CD14-positive monocyte (primary cell): Measurements from ENCODE around the gene C6orf58. TPM values are rescaled to one million over a fixed set of nuclear protein-coding genes. Genes with fewer than 3 reads are reported as not detected.

Experiments
- DNase-seq, 3 donors: peaks; one replicate each; pipeline ENCODE4 v3.0.0-alpha.2; 2011 to 2022
- H2AFZ ChIP-seq: 2 replicates; pipeline ENCODE4 v1.6.0; 2012; ENCODE audit warnings: mild to moderate bottlenecking, low read depth, low read length, inconsistent platforms; ENCODE audit not compliant: insufficient read depth, poor library complexity, severe bottlenecking
- H3K27ac ChIP-seq, 2 donors: 1 replicate in 1 of 2; 2 replicates in 1 of 2; pipeline ENCODE4 v1.5.1; 2012 to 2013; ENCODE audit warnings: low read length in 2 of 2, control low read depth in 1 of 2, inconsistent platforms in 1 of 2, low read depth in 1 of 2, mild to moderate bottlenecking in 1 of 2
- H3K27me3 ChIP-seq, 2 donors: one replicate each; pipeline versions ENCODE4 v1.6.0 to v1.6.1; 2011 to 2013; ENCODE audit warnings: low read length in 2 of 2; ENCODE audit not compliant: control insufficient read depth in 2 of 2, insufficient read depth in 2 of 2
- H3K36me3 ChIP-seq, 2 donors: replicated peaks in 1 of 2; 1 replicate in 1 of 2; 2 replicates in 1 of 2; pipeline versions ENCODE4 v1.5.1 to v1.6.1; 2012 to 2013; ENCODE audit warnings: low read length in 2 of 2, control low read depth in 1 of 2, inconsistent platforms in 1 of 2, mild to moderate bottlenecking in 1 of 2; ENCODE audit not compliant: insufficient read depth in 2 of 2, control insufficient read depth in 1 of 2
- H3K4me1 ChIP-seq, 2 donors: 1 replicate in 1 of 2; 2 replicates in 1 of 2; pipeline versions ENCODE4 v1.5.1 to v1.6.1; 2012 to 2013; ENCODE audit warnings: low read length in 2 of 2, control low read depth in 1 of 2, inconsistent platforms in 1 of 2, mild to moderate bottlenecking in 1 of 2, moderate library complexity in 1 of 2; ENCODE audit not compliant: insufficient read depth in 2 of 2, control insufficient read depth in 1 of 2
- H3K4me2 ChIP-seq: replicated peaks from 2 replicates; pipeline ENCODE3; 2012; ENCODE audit warnings: low read length, moderate library complexity, mild to moderate bottlenecking; ENCODE audit not compliant: poor library complexity, severe bottlenecking; ENCODE audit errors: extremely low read depth
- H3K4me3 ChIP-seq, 3 experiments: fragments of 200-600 bp in 1 of 3; sonication (generic) in 1 of 3; replicated peaks in 1 of 3; 1 replicate in 2 of 3; 2 replicates in 1 of 3; pipeline ENCODE4 v1.5.1; 2011 to 2013; ENCODE audit warnings: low read length in 3 of 3, mild to moderate bottlenecking in 3 of 3, control low read depth in 2 of 3, low read depth in 2 of 3, inconsistent platforms in 1 of 3, moderate library complexity in 1 of 3
- H3K79me2 ChIP-seq: 2 replicates; pipeline ENCODE4 v1.6.0; 2012; ENCODE audit warnings: mild to moderate bottlenecking, control low read depth, inconsistent platforms, low read length, moderate library complexity; ENCODE audit not compliant: insufficient read depth
- H3K9ac ChIP-seq: 2 replicates; pipeline ENCODE4 v1.6.0; 2017; ENCODE audit warnings: low read length, mild to moderate bottlenecking; ENCODE audit not compliant: insufficient read depth, poor library complexity, severe bottlenecking
- H3K9me3 ChIP-seq, 2 donors: replicated peaks in 1 of 2; 1 replicate in 1 of 2; 2 replicates in 1 of 2; pipeline versions ENCODE4 v1.5.1 to v1.6.1; 2012 to 2013; ENCODE audit warnings: low read length in 2 of 2, control low read depth in 1 of 2; ENCODE audit not compliant: control insufficient read depth in 1 of 2, insufficient read depth in 1 of 2
- H4K20me1 ChIP-seq: 2 replicates; pipeline ENCODE4 v1.6.0; 2012; ENCODE audit warnings: mild to moderate bottlenecking, low read length, control low read depth, moderate library complexity; ENCODE audit not compliant: insufficient read depth
- H3K27ac Mint-ChIP-seq, 7 donors: one replicate each; pipeline ENCODE4 v1.8.0; 2020; ENCODE audit warnings: mild to moderate bottlenecking in 7 of 7, mixed read lengths in 7 of 7, moderate library complexity in 6 of 7, inconsistent platforms in 2 of 7
- H3K27me3 Mint-ChIP-seq, 3 donors: one replicate each; pipeline ENCODE4 v1.8.0; 2021 to 2022; ENCODE audit warnings: low read depth in 3 of 3, mild to moderate bottlenecking in 3 of 3, mixed read lengths in 3 of 3, moderate library complexity in 3 of 3, inconsistent platforms in 1 of 3
- H3K36me3 Mint-ChIP-seq, 2 donors: one replicate each; pipeline ENCODE4 v1.8.0; 2020; ENCODE audit warnings: mixed read lengths in 2 of 2, inconsistent platforms in 1 of 2, mild to moderate bottlenecking in 1 of 2
- H3K4me1 Mint-ChIP-seq: one replicate; pipeline ENCODE4 v1.8.0; 2020; ENCODE audit warnings: mild to moderate bottlenecking, mixed read lengths
- H3K4me3 Mint-ChIP-seq, 2 donors: one replicate each; pipeline ENCODE4 v1.8.0; 2020; ENCODE audit warnings: mild to moderate bottlenecking in 2 of 2, mixed read lengths in 2 of 2, moderate library complexity in 1 of 2
- H3K9me3 Mint-ChIP-seq, 7 donors: one replicate each; pipeline ENCODE4 v1.8.0; 2020 to 2022; ENCODE audit warnings: mixed read lengths in 7 of 7, mild to moderate bottlenecking in 6 of 7, moderate library complexity in 6 of 7, inconsistent platforms in 2 of 7
- WGBS: methylation state at CpG from one replicate; pipeline ENCODE4 v1.1.5; 2013; ENCODE audit warnings: missing lambda C conversion rate; ENCODE audit not compliant: insufficient coverage; 5-methylcytosine and 5-hydroxymethylcytosine counted together
- intact Hi-C, 2 donors: fragments of 100-400 bp; cut with micrococcal nuclease; formaldehyde crosslinking; loops; one replicate each; pipeline versions ENCODE4 v1.15.0 to v1.15.1; 2023
- polyA plus RNA-seq, 3 donors: library from polyadenylated mRNA; depleted of rRNA in 1 of 3; unstranded in 2 of 3; stranded (reverse) in 1 of 3; fragments of 300-500 nt in 2 of 3; fragments of >200 nt in 1 of 3; fragmentation: Illumina TruSeq in 2 of 3; gene quantifications; 1 replicate in 2 of 3; 2 replicates in 1 of 3; pipeline ENCODE4 v1.2.3, GENCODE V29; 2012 to 2021
- TF ChIP-seq, protein P1 (sequence below): fragments of 200-600 bp; IDR thresholded peaks from one replicate; pipeline ENCODE4 v1.8.0; 2022; ENCODE audit warnings: antibody characterized with exemption, mild to moderate bottlenecking

The C6orf58 gene
- polyA plus RNA-seq, 3 donors, result not detected

DNA sequence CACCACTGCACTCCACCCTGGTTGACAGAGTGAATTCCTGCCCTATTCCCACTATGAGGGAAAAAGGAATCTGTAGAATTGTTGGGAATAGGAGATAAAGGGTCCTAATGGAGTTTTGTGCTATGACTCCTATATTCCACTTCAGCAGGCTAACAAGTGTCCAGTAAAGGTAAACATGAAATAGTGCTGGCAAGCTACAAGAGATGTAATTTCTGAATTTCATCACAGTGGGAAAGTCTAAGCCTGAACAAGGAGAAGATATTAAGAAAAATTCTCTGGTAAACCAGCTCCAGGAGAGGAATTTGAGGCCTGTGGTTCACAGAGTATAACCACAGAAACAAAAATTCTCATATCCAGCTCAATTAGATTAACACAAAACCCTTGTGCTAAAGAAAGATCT lies 10.3 kb upstream of the C6orf58 start:
- H3K79me2 ChIP-seq, result no peaks in the 10 kb centered on the region
- H3K4me3 ChIP-seq, result no peak overlapping the region
- TF ChIP-seq, protein P1, sequence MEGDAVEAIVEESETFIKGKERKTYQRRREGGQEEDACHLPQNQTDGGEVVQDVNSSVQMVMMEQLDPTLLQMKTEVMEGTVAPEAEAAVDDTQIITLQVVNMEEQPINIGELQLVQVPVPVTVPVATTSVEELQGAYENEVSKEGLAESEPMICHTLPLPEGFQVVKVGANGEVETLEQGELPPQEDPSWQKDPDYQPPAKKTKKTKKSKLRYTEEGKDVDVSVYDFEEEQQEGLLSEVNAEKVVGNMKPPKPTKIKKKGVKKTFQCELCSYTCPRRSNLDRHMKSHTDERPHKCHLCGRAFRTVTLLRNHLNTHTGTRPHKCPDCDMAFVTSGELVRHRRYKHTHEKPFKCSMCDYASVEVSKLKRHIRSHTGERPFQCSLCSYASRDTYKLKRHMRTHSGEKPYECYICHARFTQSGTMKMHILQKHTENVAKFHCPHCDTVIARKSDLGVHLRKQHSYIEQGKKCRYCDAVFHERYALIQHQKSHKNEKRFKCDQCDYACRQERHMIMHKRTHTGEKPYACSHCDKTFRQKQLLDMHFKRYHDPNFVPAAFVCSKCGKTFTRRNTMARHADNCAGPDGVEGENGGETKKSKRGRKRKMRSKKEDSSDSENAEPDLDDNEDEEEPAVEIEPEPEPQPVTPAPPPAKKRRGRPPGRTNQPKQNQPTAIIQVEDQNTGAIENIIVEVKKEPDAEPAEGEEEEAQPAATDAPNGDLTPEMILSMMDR, result no peak
- intact Hi-C loops, result no loop called here
- H3K4me1 Mint-ChIP-seq, result no peaks in the 10 kb centered on the region
- peaks cover 0 to 6% (median 0%) of the 10 kb centered on the region in 7 donors for H3K9me3 Mint-ChIP-seq
- H3K9me3 ChIP-seq, result no peaks in the 10 kb centered on the region
- no peak overlapping the region for H2AFZ ChIP-seq
- H3K4me1 ChIP-seq, result no peaks in the 10 kb centered on the region
- no peak overlapping the region for H3K27ac ChIP-seq
- H3K27ac Mint-ChIP-seq, result no peak overlapping the region
- no peaks in the 10 kb centered on the region for H3K27me3 ChIP-seq
- H3K4me2 ChIP-seq, result no peak overlapping the region
- DNase-seq, result no peak
- H3K27me3 Mint-ChIP-seq, result peaks cover 0 to 4% (median 3%) of the 10 kb centered on the region in 3 donors
- H3K36me3 Mint-ChIP-seq, result no peaks in the 10 kb centered on the region
- H4K20me1 ChIP-seq, result no peaks in the 10 kb centered on the region
- H3K36me3 ChIP-seq, result no peaks in the 10 kb centered on the region
- no peak overlapping the region for H3K4me3 Mint-ChIP-seq
- no peak overlapping the region for H3K9ac ChIP-seq

DNA sequence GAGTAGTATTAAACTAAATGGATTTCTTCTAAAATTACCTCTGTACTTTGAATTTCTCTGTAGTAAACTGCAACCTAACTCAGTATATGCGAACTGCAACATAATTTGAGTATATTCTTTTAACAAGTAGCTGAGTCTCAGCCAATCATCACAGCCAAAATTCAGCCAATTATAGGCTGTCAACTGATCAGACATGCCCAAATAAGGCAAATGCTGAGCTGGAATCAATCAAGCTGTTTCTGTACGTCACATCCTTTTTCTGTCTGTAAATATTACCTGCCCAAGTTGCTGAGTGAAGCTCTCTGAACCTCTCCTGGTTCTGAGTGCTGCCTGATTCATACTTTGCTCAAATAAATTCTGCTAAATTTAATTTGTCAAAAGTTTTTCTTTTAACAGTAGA lies 9.5 kb upstream of the C6orf58 start:
- no peak for DNase-seq
- H3K4me1 ChIP-seq, result no peaks in the 10 kb centered on the region
- Mint-ChIP-seq H3K4me1 (no peaks in the 10 kb centered on the region), H3K27ac (no peak overlapping the region), H3K9me3 (peaks cover 0 to 6% (median 0%) of the 10 kb centered on the region in 7 donors), H3K36me3 (no peaks in the 10 kb centered on the region), H3K4me3 (no peak overlapping the region), H3K27me3 (peaks cover 0 to 4% (median 3%) of the 10 kb centered on the region in 3 donors)
- no peak overlapping the region for H2AFZ ChIP-seq
- no peaks in the 10 kb centered on the region for H3K79me2 ChIP-seq
- no peak overlapping the region for H3K4me3 ChIP-seq
- no peak overlapping the region for H3K27ac ChIP-seq
- no peaks in the 10 kb centered on the region for H4K20me1 ChIP-seq
- H3K4me2 ChIP-seq, result no peak overlapping the region
- WGBS, result 22% methylated on average over 1 of the region's 2 CpGs
- no peak overlapping the region for H3K9ac ChIP-seq
- intact Hi-C loops, result no loop called here
- no peaks in the 10 kb centered on the region for H3K36me3 ChIP-seq
- TF ChIP-seq, protein P1, result no peak
- H3K9me3 ChIP-seq, result no peaks in the 10 kb centered on the region
- no peaks in the 10 kb centered on the region for H3K27me3 ChIP-seq
